Coronary artery (tissue), 2 donors: ENCODE data around the gene CIRBP.

Experiments
- DNase-seq: peaks from one replicate; pipeline ENCODE4 v3.0.0-alpha.2; 2017; ENCODE audit warnings: low spot score
- H3K27ac ChIP-seq, 2 donors: fragments of 200-600 bp; sonication (generic); one replicate each; pipeline ENCODE4 v1.5.1; 2016 to 2019
- H3K4me3 ChIP-seq: fragments of 200-600 bp; sonication (generic); 2 replicates; pipeline ENCODE4 v1.5.1; 2016; ENCODE audit warnings: mild to moderate bottlenecking, moderate library complexity
- TF ChIP-seq, protein P1 (sequence below): fragments of 200-600 bp; sonication (generic); IDR thresholded peaks from one replicate; pipeline ENCODE4 v1.5.1; 2019; ENCODE audit warnings: antibody characterized with exemption

Gene CIRBP

DNA sequence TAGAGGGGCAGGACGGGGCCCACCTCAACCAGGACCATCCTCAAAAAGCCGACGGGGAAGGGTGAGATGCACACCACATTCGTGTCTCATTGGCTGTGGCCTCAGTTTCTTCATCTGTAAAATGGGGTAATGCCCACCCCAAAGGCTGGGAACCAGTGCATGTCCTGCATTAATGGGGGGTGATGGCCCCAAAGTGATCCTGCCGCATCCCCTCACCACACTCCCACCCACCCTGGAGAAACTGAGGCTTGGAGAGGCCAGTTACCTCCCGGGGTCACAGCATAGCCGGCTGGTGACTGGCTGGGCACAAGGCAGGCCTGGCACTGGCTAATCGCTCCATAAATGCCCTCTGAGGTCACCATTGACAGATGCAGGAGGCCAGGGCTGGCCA lies 21.4 kb upstream of the CIRBP start:
- TF ChIP-seq, protein P1, sequence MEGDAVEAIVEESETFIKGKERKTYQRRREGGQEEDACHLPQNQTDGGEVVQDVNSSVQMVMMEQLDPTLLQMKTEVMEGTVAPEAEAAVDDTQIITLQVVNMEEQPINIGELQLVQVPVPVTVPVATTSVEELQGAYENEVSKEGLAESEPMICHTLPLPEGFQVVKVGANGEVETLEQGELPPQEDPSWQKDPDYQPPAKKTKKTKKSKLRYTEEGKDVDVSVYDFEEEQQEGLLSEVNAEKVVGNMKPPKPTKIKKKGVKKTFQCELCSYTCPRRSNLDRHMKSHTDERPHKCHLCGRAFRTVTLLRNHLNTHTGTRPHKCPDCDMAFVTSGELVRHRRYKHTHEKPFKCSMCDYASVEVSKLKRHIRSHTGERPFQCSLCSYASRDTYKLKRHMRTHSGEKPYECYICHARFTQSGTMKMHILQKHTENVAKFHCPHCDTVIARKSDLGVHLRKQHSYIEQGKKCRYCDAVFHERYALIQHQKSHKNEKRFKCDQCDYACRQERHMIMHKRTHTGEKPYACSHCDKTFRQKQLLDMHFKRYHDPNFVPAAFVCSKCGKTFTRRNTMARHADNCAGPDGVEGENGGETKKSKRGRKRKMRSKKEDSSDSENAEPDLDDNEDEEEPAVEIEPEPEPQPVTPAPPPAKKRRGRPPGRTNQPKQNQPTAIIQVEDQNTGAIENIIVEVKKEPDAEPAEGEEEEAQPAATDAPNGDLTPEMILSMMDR: no peak
- DNase-seq: no peak
- H3K27ac ChIP-seq: peak overlapping the region; percentile 99
- H3K4me3 ChIP-seq: peak overlapping the region; percentile 96

DNA sequence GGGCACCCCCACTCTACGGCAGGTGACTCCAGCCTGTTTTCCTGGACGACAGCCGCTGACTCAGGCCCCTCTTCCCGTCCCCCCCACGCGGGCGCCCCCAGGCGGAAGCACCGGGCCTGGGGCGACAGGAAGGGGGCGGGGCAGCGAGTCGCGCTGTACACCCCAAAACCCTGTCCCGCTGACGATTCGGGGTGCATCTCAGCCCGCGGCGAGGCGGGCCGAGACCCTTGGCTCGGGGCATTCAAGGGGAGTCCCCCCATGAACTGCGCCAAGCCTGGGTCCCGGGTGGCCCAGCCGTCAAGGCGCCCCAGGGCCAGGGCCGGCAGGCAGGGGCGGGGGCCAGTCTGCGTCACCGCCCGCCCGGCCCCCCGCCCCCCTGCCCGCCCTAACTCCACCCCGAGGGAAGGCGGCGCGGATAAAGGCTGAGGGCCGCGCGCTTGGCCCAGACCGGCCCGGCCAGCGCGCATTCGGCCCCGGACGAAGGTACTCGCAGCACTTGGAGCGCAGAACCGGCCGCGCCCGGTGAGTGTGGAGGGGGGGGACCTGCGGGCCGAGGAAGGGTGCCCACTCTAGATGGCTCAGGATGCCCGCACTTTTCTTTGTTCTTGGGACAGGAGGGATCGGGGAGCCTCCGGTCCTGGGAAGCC lies 20.9 kb upstream of the CIRBP start, which contains the start of gene MIDN:
Gene MIDN, plus strand, starts transcription at position 445 of the 647 bp plus-strand sequence. CDS start 1,714 bp downstream, outside the sequence.
- DNase-seq: no peak

DNA sequence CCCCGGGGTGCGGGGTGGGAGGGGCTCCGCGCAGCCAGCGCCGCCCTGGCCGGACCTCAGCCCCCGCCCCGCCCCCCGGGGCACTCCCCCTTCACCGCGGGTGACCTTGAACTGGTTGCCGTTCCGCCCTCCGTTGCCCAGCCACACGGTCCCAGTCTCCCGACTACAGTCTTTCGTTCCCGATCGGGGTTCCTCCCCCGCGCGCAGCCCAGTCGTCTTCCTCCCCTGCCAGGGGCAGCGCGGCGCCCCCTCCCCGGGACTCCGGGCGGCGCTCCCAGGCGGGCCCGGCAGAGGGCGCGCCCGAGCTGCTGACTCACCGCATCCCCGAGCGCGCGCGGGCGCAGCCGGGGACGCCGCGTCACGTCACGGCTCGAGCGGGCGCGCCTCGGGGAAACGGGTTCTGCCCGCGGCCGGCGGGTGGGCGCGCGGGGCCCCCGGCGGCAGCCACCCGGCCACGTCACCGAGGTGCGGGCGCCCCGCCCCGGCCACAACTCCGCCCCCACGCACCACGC lies 20.3 kb upstream of the CIRBP start:
- Histone ChIP-seq H3K4me3 (peak overlapping the region; percentile 96), H3K27ac (peak overlapping the region; percentile 99)
- TF ChIP-seq, protein P1: peak; percentile 96
- no peak for DNase-seq

More for the DNA sequence above, 20.9 kb upstream of the CIRBP start, which contains the start of gene MIDN:
- Histone ChIP-seq H3K27ac (peak within 1 kb of the TSS; percentile 99), H3K4me3 (peak within 1 kb of the TSS; percentile 96)
- TF ChIP-seq, protein P1: no peak

DNA sequence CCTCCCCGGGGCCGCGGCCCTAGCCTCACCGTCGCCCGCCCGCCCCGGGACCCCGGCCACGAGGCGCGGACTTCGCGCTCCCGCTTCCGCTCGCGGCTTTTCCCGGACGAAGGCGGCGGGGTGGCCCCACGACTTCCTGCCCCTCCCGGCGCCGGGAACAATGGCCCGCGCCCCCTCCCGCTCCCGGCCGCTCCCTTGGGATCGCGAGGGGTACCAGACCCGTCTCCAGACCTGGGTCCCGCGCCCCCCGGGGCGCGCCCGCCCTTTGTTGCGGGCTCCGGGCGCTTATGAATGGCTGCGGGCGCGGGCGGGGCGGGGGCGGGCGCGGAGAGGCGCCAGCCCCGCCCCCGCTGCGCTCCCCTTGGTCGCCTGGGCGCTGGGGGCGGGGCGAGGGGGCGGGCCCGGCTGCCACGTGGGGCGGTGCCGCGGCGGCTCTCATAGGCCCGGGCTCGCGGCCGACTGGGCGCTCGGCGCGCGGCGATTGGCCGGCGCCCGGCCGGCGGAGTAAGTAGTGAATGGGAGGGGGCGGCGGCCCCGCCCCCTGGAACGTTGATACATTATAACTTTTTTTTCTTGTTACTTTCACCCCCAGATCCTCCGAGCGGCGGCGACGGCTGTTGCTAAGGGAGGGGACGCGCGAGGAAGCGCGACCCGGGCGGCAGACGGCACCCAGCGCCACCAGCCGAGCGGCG lies 19.7 kb upstream of the CIRBP start:
- DNase-seq: peak; percentile 94
- Histone ChIP-seq H3K4me3 (peak overlapping the region; percentile 96), H3K27ac (peak overlapping the region; percentile 99 to 100)
- TF ChIP-seq, protein P1: no peak

DNA sequence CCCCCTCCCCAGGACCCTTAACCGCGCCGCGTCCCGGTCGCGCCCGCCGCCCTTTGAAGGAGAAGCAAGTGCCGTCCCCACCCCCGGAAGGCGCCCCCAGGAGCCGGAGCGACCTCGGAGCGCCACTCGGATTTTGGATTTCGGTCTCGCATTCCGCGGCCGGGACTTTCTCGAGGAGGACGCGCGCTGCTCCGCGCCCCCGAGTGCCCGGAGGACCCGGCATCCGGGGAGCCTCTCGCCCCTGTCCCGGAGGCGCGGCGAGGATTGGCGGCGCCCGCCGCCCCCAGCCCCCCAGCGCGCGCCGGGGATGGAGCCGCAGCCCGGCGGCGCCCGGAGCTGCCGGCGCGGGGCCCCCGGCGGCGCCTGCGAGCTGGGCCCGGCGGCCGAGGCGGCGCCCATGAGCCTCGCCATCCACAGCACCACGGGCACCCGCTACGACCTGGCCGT lies 19.1 kb upstream of the CIRBP start:
- TF ChIP-seq, protein P1: no peak
- DNase-seq: no peak
- H3K4me3 ChIP-seq: peak overlapping the region; percentile 96
- H3K27ac ChIP-seq: peak overlapping the region; percentile 93 to 100

DNA sequence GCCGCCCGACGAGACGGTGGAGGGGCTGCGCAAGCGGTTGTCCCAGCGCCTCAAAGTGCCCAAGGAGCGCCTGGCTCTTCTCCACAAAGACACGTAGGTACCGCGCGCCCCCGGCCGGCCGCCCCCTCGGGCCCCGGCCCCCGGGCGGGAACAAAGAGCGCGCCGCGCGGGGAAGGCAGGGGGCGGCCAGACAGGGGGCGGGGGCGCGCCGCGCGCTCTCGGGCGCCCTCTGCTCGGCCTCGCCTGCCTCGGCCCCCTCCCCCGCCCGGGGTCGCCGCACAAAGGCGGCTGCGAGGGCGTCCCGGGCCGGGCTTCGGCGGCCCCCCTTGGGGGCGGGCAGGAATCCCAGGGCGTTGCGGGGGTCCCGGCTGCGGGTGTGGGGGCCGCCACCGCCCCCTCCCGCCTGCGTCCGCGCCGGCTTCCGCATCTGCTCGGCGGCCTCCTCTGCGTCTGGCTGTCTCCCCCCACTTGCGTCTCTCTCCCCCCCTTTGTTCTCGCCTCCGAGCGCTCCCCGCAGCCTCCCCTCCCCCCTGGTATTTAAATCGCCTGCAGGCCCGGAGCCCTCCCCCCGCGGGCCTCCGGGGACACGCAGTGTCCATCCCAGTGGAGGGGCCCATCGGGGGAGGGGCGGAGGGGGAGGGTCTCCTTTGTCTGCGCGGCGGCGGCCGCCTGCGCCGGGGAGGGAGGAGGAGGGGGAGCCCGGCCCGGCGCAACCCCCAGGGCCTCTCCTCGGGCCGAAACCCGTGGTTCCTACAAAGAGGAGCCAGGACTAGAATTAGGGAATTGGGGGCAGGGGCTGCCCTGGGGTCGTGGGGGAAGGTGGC lies 18.5 kb upstream of the CIRBP start:
- DNase-seq: no peak

More for the DNA sequence above, 18.5 kb upstream of the CIRBP start:
- H3K27ac ChIP-seq: peak overlapping the region; percentile 93 to 100
- TF ChIP-seq, protein P1: no peak
- H3K4me3 ChIP-seq: peak overlapping the region; percentile 96
